Measurements from ENCODE around the gene EFNA5.

DNA sequence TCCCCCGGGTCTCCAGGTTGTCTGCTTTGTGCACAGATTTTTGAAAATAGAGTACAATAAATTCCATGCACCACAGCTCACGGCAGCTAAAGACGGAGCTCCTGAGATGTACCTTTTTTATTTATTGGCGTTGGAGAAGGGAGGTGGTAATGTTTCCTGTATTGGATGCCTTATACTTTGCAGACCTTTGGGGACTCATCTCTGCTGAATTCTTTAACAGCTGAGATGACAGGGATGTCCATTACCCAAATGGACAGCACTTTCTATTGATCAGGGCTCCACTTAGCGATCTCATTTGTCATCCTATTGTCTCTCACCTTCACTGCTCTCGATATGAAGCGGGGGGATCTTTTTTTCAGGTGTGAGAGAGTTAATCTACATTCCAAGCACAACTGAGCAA, 137.8 kb downstream of the EFNA5 start:
- TF ChIP-seq, protein P1, sequence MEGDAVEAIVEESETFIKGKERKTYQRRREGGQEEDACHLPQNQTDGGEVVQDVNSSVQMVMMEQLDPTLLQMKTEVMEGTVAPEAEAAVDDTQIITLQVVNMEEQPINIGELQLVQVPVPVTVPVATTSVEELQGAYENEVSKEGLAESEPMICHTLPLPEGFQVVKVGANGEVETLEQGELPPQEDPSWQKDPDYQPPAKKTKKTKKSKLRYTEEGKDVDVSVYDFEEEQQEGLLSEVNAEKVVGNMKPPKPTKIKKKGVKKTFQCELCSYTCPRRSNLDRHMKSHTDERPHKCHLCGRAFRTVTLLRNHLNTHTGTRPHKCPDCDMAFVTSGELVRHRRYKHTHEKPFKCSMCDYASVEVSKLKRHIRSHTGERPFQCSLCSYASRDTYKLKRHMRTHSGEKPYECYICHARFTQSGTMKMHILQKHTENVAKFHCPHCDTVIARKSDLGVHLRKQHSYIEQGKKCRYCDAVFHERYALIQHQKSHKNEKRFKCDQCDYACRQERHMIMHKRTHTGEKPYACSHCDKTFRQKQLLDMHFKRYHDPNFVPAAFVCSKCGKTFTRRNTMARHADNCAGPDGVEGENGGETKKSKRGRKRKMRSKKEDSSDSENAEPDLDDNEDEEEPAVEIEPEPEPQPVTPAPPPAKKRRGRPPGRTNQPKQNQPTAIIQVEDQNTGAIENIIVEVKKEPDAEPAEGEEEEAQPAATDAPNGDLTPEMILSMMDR (IDR thresholded peaks at IDR 0.05) = no peak
- TF ChIP-seq POLR2A (IDR thresholded peaks at IDR 0.05) = no peak

Data from esophagus squamous epithelium (tissue), 4 donors.